Measurements from ENCODE around the gene FSTL5. TPM values are rescaled to one million over a fixed set of nuclear protein-coding genes. Genes with fewer than 3 reads are reported as not detected.
A peak's percentile ranks its signal among the peaks of the same experiment; 100 is the strongest.
"Not testable (repeated sequence)": the region's sequence is repeated elsewhere in the genome, so short reads cannot be mapped to it uniquely, and the experiment has no call there.

Gene FSTL5
- polyA plus RNA-seq (2013, experiment 1 of 2): 0.40 TPM
- 0.82 TPM for polyA plus RNA-seq (2013, experiment 2 of 2)

GRCh38 chr4:162163892-162164759 is at the start of gene FSTL5:
Gene FSTL5, minus strand, starts transcription at chr4:162164000. Its CDS starts 52,604 bp downstream, at chr4:162111396.
- 2% methylated on average over 37 of the region's 39 CpGs for WGBS
- Histone ChIP-seq H3K27ac (ENCODE audit: low read depth, low read length) (no peak within 1 kb of the TSS), H3K9me3 (ENCODE audit: insufficient read depth, low read depth, low read length) (no peaks in the 10 kb centered on the region), H3K4me1 (ENCODE audit: insufficient read depth, low read length) (peaks cover 13% of the 10 kb centered on the region), H3K36me3 (ENCODE audit: insufficient read depth, low read length) (no peaks in the 10 kb centered on the region), H3K27me3 (ENCODE audit: insufficient read depth, low read length) (peaks cover 3% of the 10 kb centered on the region; the same call in 1 of the 2 replicates), H3K9ac (ENCODE audit: low read depth, low read length) (peak within 1 kb of the TSS; percentile 54), H3K4me3 (ENCODE audit: low read length) (peak within 1 kb of the TSS; percentile 77)

- no peak overlapping the region for H3K27ac ChIP-seq (ENCODE audit: low read depth, low read length)
- H3K4me3 ChIP-seq (ENCODE audit: low read length): no peak overlapping the region
- no peak overlapping the region for H3K9ac ChIP-seq (ENCODE audit: low read depth, low read length)
- no peaks in the 10 kb centered on the region for H3K4me1 ChIP-seq (ENCODE audit: insufficient read depth, low read length)
- H3K36me3 ChIP-seq (ENCODE audit: insufficient read depth, low read length): no peaks in the 10 kb centered on the region
- no peaks in the 10 kb centered on the region for H3K27me3 ChIP-seq (ENCODE audit: insufficient read depth, low read length)
- no peaks in the 10 kb centered on the region for H3K9me3 ChIP-seq (ENCODE audit: insufficient read depth, low read depth, low read length)
- WGBS: 100% methylated on average over 1 of the region's 2 CpGs
Observed at GRCh38 chr4:162209706-162210105, 45.9 kb upstream of the FSTL5 start.

GRCh38 chr4:162203478-162203877 is 39.7 kb upstream of the FSTL5 start:
- not testable (repeated sequence) for H3K36me3 ChIP-seq (ENCODE audit: insufficient read depth, low read length); H3K27me3 ChIP-seq (ENCODE audit: insufficient read depth, low read length); H3K4me1 ChIP-seq (ENCODE audit: insufficient read depth, low read length); H3K9ac ChIP-seq (ENCODE audit: low read depth, low read length); H3K27ac ChIP-seq (ENCODE audit: low read depth, low read length); H3K4me3 ChIP-seq (ENCODE audit: low read length); H3K9me3 ChIP-seq (ENCODE audit: insufficient read depth, low read depth, low read length)
- 96% methylated on average over 32 of the region's 32 CpGs for WGBS

GRCh38 chr4:162201673-162202072 is 37.9 kb upstream of the FSTL5 start:
- 100% methylated on average over 1 of the region's 2 CpGs for WGBS
- Histone ChIP-seq H3K4me1 (ENCODE audit: insufficient read depth, low read length) (no peaks in the 10 kb centered on the region), H3K4me3 (ENCODE audit: low read length) (no peak overlapping the region), H3K9ac (ENCODE audit: low read depth, low read length) (no peak overlapping the region), H3K27ac (ENCODE audit: low read depth, low read length) (no peak overlapping the region), H3K36me3 (ENCODE audit: insufficient read depth, low read length) (no peaks in the 10 kb centered on the region), H3K9me3 (ENCODE audit: insufficient read depth, low read depth, low read length) (no peaks in the 10 kb centered on the region), H3K27me3 (ENCODE audit: insufficient read depth, low read length) (no peaks in the 10 kb centered on the region)

GRCh38 chr4:162170509-162170908 is 6.7 kb upstream of the FSTL5 start:
- Histone ChIP-seq H3K9ac (ENCODE audit: low read depth, low read length) (no peak overlapping the region), H3K4me3 (ENCODE audit: low read length) (no peak overlapping the region), H3K27ac (ENCODE audit: low read depth, low read length) (no peak overlapping the region), H3K9me3 (ENCODE audit: insufficient read depth, low read depth, low read length) (no peaks in the 10 kb centered on the region), H3K27me3 (ENCODE audit: insufficient read depth, low read length) (no peaks in the 10 kb centered on the region), H3K36me3 (ENCODE audit: insufficient read depth, low read length) (no peaks in the 10 kb centered on the region), H3K4me1 (ENCODE audit: insufficient read depth, low read length) (no peaks in the 10 kb centered on the region)
- 67% methylated on average over 3 of the region's 3 CpGs for WGBS

- H3K4me3 ChIP-seq (ENCODE audit: low read length): peak overlapping the region; percentile 77
- no peak overlapping the region for H3K27ac ChIP-seq (ENCODE audit: low read depth, low read length)
- H3K36me3 ChIP-seq (ENCODE audit: insufficient read depth, low read length): no peaks in the 10 kb centered on the region
- peaks cover 13% of the 10 kb centered on the region for H3K4me1 ChIP-seq (ENCODE audit: insufficient read depth, low read length)
- H3K27me3 ChIP-seq (ENCODE audit: insufficient read depth, low read length): peaks cover 3% of the 10 kb centered on the region; the same call in 1 of the 2 replicates
- no peak overlapping the region for H3K9ac ChIP-seq (ENCODE audit: low read depth, low read length)
- no peaks in the 10 kb centered on the region for H3K9me3 ChIP-seq (ENCODE audit: insufficient read depth, low read depth, low read length)
Observed at GRCh38 chr4:162164906-162165510, 1.2 kb upstream of the FSTL5 start.

DNA sequence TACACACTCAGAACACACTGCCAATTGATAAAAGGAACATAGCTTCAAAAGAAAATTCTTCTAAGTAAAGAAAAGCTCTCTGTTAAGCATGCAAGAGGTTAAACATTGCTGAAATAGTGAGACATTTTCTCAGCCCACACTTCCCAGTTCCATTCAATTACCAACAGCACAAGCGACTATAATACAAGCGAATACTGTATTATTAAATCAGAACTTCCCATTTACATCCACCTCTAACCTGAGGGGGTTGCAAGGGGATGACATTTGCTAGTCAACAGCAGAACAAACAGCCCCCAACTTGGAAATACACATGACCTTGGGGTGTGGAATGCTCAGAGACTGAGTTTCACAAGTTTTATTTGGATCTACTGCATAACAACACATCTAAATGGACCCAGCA is 1.1 kb downstream of the FSTL5 start:
- H3K36me3 ChIP-seq (ENCODE audit: insufficient read depth, low read length): no peaks in the 10 kb centered on the region
- no peaks in the 10 kb centered on the region for H3K9me3 ChIP-seq (ENCODE audit: insufficient read depth, low read depth, low read length)
- peaks cover 3% of the 10 kb centered on the region; the same call in 1 of the 2 replicates for H3K27me3 ChIP-seq (ENCODE audit: insufficient read depth, low read length)
- H3K9ac ChIP-seq (ENCODE audit: low read depth, low read length): no peak overlapping the region
- H3K4me1 ChIP-seq (ENCODE audit: insufficient read depth, low read length): peaks cover 17% of the 10 kb centered on the region
- WGBS: 32% methylated on average over 2 of the region's 2 CpGs
- peak overlapping the region; percentile 9; the same call in 1 of the 2 replicates for H3K4me3 ChIP-seq (ENCODE audit: low read length)
- no peak overlapping the region for H3K27ac ChIP-seq (ENCODE audit: low read depth, low read length)

GRCh38 chr4:162157241-162157640 is 6.6 kb downstream of the FSTL5 start:
- no peak overlapping the region for H3K9ac ChIP-seq (ENCODE audit: low read depth, low read length)
- no peak overlapping the region for H3K27ac ChIP-seq (ENCODE audit: low read depth, low read length)
- WGBS: 95% methylated on average over 2 of the region's 2 CpGs
- H3K27me3 ChIP-seq (ENCODE audit: insufficient read depth, low read length): no peaks in the 10 kb centered on the region
- H3K4me1 ChIP-seq (ENCODE audit: insufficient read depth, low read length): peaks cover 8% of the 10 kb centered on the region; the same call in 1 of the 2 replicates
- H3K9me3 ChIP-seq (ENCODE audit: insufficient read depth, low read depth, low read length): no peaks in the 10 kb centered on the region
- H3K4me3 ChIP-seq (ENCODE audit: low read length): no peak overlapping the region
- no peaks in the 10 kb centered on the region for H3K36me3 ChIP-seq (ENCODE audit: insufficient read depth, low read length)

DNA sequence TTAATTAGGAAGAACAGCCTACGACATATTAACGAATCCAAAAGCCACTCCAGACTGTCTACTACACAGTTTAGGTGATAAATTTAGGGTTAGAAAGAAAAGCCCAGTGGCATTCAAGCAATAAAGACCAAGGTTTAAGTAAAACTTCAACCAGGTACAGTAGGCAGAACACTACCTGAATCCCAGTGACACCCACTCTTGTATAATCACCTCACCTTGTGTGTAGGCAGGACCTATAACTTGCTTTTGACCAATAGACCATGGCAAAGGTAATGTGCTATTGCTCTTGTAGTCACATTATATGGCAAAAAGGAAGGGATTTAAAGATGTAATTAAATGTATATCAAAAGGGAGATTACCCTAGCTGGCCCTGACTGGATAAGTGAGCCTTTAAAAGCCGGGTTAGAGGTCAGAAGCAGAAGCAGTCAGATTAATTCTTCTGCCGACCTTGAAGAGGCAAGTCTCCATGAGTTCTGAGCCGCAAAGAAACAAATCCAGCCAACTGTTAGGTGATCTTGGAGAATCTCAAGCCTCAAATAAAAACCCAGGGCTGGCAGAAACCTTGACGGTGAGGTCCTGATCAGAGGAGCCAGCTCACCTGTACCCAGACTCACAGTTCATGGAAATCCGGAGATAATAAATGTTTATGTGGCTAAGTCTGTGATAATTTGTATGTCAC is 8.8 kb downstream of the FSTL5 start:
- Histone ChIP-seq H3K27ac (ENCODE audit: low read depth, low read length) (no peak overlapping the region), H3K9me3 (ENCODE audit: insufficient read depth, low read depth, low read length) (no peaks in the 10 kb centered on the region), H3K9ac (ENCODE audit: low read depth, low read length) (no peak overlapping the region), H3K27me3 (ENCODE audit: insufficient read depth, low read length) (no peaks in the 10 kb centered on the region), H3K4me3 (ENCODE audit: low read length) (no peak overlapping the region), H3K4me1 (ENCODE audit: insufficient read depth, low read length) (peaks cover 8% of the 10 kb centered on the region; the same call in 1 of the 2 replicates), H3K36me3 (ENCODE audit: insufficient read depth, low read length) (no peaks in the 10 kb centered on the region)
- 78% methylated on average over 5 of the region's 7 CpGs for WGBS

GRCh38 chr4:162151850-162152249 is 11.9 kb downstream of the FSTL5 start:
- Histone ChIP-seq H3K4me3 (ENCODE audit: low read length) (no peak overlapping the region), H3K27ac (ENCODE audit: low read depth, low read length) (no peak overlapping the region), H3K4me1 (ENCODE audit: insufficient read depth, low read length) (no peaks in the 10 kb centered on the region), H3K27me3 (ENCODE audit: insufficient read depth, low read length) (no peaks in the 10 kb centered on the region), H3K9me3 (ENCODE audit: insufficient read depth, low read depth, low read length) (no peaks in the 10 kb centered on the region), H3K9ac (ENCODE audit: low read depth, low read length) (no peak overlapping the region), H3K36me3 (ENCODE audit: insufficient read depth, low read length) (no peaks in the 10 kb centered on the region)
- WGBS: 92% methylated on average over 4 of the region's 4 CpGs

DNA sequence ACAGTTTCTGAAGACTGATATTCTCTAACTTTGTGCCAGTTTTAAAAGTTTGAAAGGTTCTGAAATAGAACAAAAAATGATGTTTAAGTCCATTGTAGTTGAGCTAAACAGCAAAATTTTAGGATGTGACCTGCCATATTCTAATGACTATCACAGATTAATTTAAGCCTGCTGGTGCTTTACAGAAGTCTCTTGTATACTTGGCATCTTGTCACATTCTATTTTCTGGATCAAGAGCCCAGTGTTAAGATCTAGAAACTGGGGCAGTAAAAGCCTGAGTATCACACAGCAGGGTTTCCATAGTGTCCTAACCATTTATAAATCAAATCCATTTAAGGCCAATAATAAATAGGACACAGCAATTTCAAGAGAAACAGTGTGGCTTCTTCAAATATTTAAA is 12.4 kb downstream of the FSTL5 start:
- H3K36me3 ChIP-seq (ENCODE audit: insufficient read depth, low read length): no peaks in the 10 kb centered on the region
- no peak overlapping the region for H3K27ac ChIP-seq (ENCODE audit: low read depth, low read length)
- H3K4me1 ChIP-seq (ENCODE audit: insufficient read depth, low read length): no peaks in the 10 kb centered on the region
- no peak overlapping the region for H3K9ac ChIP-seq (ENCODE audit: low read depth, low read length)
- no peaks in the 10 kb centered on the region for H3K27me3 ChIP-seq (ENCODE audit: insufficient read depth, low read length)
- H3K9me3 ChIP-seq (ENCODE audit: insufficient read depth, low read depth, low read length): no peaks in the 10 kb centered on the region
- no peak overlapping the region for H3K4me3 ChIP-seq (ENCODE audit: low read length)
